ENCODE results near the gene RETSAT. TPM values are rescaled to one million over a fixed set of nuclear protein-coding genes. Genes with fewer than 3 reads are reported as not detected.
"Not testable (repeated sequence)": the region's sequence is repeated elsewhere in the genome, so short reads cannot be mapped to it uniquely, and the experiment has no call there.

RETSAT gene
- total RNA-seq, 1 donor from 2014 or later = 62.1 TPM

GRCh38 chr2:85340034-85340892, 14.1 kb downstream of the RETSAT start:
- DNase-seq (ENCODE audit: extremely low spot score in 2 of 2) = no peak
- H3K36me3 ChIP-seq = peaks cover 0 to 7% of the 10 kb centered on the region in 2 donors
- H3K9me3 ChIP-seq = no peaks in the 10 kb centered on the region
- H3K4me3 ChIP-seq = no peak overlapping the region
- no peak for TF ChIP-seq CTCF (IDR thresholded peaks at IDR 0.05)
- no peak for TF ChIP-seq POLR2AphosphoS5 (IDR thresholded peaks at IDR 0.05; ENCODE audit: insufficient read depth in 1 of 2, low read depth in 1 of 2)
- TF ChIP-seq POLR2A (IDR thresholded peaks at IDR 0.05) = no peak
- intact Hi-C loops (cut with DNase I) = no loop called here
- no peaks in the 10 kb centered on the region for H3K27me3 ChIP-seq
- no peaks in the 10 kb centered on the region for H3K4me1 ChIP-seq
- no peak overlapping the region for H3K27ac ChIP-seq

- intact Hi-C loops (cut with DNase I) = no loop called here
- no peaks in the 10 kb centered on the region for H3K4me1 ChIP-seq
- no peaks in the 10 kb centered on the region for H3K9me3 ChIP-seq
- no peak overlapping the region for H3K27ac ChIP-seq
- H3K27me3 ChIP-seq = no peaks in the 10 kb centered on the region
- no peak overlapping the region for H3K4me3 ChIP-seq
- DNase-seq (ENCODE audit: extremely low spot score in 2 of 2) = no peak
- TF ChIP-seq POLR2AphosphoS5 (IDR thresholded peaks at IDR 0.05; ENCODE audit: insufficient read depth in 1 of 2, low read depth in 1 of 2) (no peak), CTCF (IDR thresholded peaks at IDR 0.05) (no peak), POLR2A (IDR thresholded peaks at IDR 0.05) (no peak)
- no peaks in the 10 kb centered on the region for H3K36me3 ChIP-seq
Observed at GRCh38 chr2:85334928-85335327, 19.4 kb downstream of the RETSAT start.

GRCh38 chr2:85333877-85334276, 20.5 kb downstream of the RETSAT start:
- H3K4me1 ChIP-seq; H3K4me3 ChIP-seq; DNase-seq (ENCODE audit: extremely low spot score in 2 of 2); H3K27me3 ChIP-seq; H3K36me3 ChIP-seq; H3K9me3 ChIP-seq; H3K27ac ChIP-seq; intact Hi-C loops (cut with DNase I): not testable (repeated sequence)

- peaks cover 14% of the 10 kb centered on the region for H3K4me1 ChIP-seq
- intact Hi-C loops (cut with DNase I) = no loop called here
- no peaks in the 10 kb centered on the region for H3K36me3 ChIP-seq
- no peak for TF ChIP-seq POLR2A (IDR thresholded peaks at IDR 0.05)
- TF ChIP-seq POLR2AphosphoS5 (IDR thresholded peaks at IDR 0.05; ENCODE audit: insufficient read depth in 1 of 2, low read depth in 1 of 2) = no peak
- TF ChIP-seq CTCF (IDR thresholded peaks at IDR 0.05) = no peak
- no peaks in the 10 kb centered on the region for H3K9me3 ChIP-seq
- no peak overlapping the region for H3K4me3 ChIP-seq
- H3K27ac ChIP-seq = no peak overlapping the region
- DNase-seq (ENCODE audit: extremely low spot score in 2 of 2) = no peak
- H3K27me3 ChIP-seq = no peaks in the 10 kb centered on the region
Observed at GRCh38 chr2:85330839-85331636, 23.3 kb downstream of the RETSAT start.

GRCh38 chr2:85329701-85330100, 24.6 kb downstream of the RETSAT start:
- H3K4me1 ChIP-seq = peaks cover 27% of the 10 kb centered on the region
- H3K27me3 ChIP-seq; H3K36me3 ChIP-seq; H3K27ac ChIP-seq; H3K4me3 ChIP-seq; H3K9me3 ChIP-seq; DNase-seq (ENCODE audit: extremely low spot score in 2 of 2); intact Hi-C loops (cut with DNase I): not testable (repeated sequence)

- no peak for DNase-seq (ENCODE audit: extremely low spot score in 2 of 2)
- Histone ChIP-seq H3K27me3 (no peaks in the 10 kb centered on the region), H3K27ac (no peak overlapping the region), H3K4me1 (peaks cover 32% of the 10 kb centered on the region), H3K4me3 (no peak overlapping the region), H3K9me3 (no peaks in the 10 kb centered on the region), H3K36me3 (peaks cover 0 to 6% of the 10 kb centered on the region in 2 donors)
- TF ChIP-seq CTCF (IDR thresholded peaks at IDR 0.05) (no peak), POLR2A (IDR thresholded peaks at IDR 0.05) (no peak), POLR2AphosphoS5 (IDR thresholded peaks at IDR 0.05; ENCODE audit: insufficient read depth in 1 of 2, low read depth in 1 of 2) (no peak)
- intact Hi-C loops (cut with DNase I) = no loop called here
Observed at GRCh38 chr2:85329181-85329651, 25.1 kb downstream of the RETSAT start.
